SK-N-SH (cell line): ENCODE results near the gene NECTIN1. TPM values are rescaled to one million over a fixed set of nuclear protein-coding genes. Genes with fewer than 3 reads are reported as not detected.

ENCODE experiments used
- CTCF ChIA-PET: fragments of 300-600, 350-600 bp; formaldehyde crosslinking; extraction: SDS; loops from one replicate; lab custom pipeline; 2021; lab: Yijun Ruan, JAX
- POLR2A ChIA-PET: fragments of 350-600 bp; sonication (Branson Sonifier 250); formaldehyde crosslinking; extraction: SDS; loops from one replicate; lab custom pipeline; 2020; ENCODE audit warnings: antibody characterized with exemption, inconsistent platforms; lab: Yijun Ruan, JAX
- DNase-seq: peaks from one replicate; pipeline ENCODE4 v3.0.0; 2012
- H2AFZ ChIP-seq: fragments of 200-600 bp; sonication (generic); 2 replicates; pipeline ENCODE4 v1.8.1; 2016; ENCODE audit warnings: antibody characterized with exemption, mild to moderate bottlenecking, low read depth
- H3F3A ChIP-seq: fragments of 200-600 bp; sonication (generic); replicated peaks from 2 replicates; pipeline ENCODE3; 2016; ENCODE audit warnings: antibody characterized with exemption, mild to moderate bottlenecking; ENCODE audit not compliant: insufficient read depth
- H3K27ac ChIP-seq, 2 experiments: fragments of 200-500 bp in 1 of 2; fragments of 200-600 bp in 1 of 2; sonication (Bioruptor generic) in 1 of 2; sonication (generic), shearing (Covaris generic) in 1 of 2; 2 replicates each; pipeline versions ENCODE4 v1.5.1 to v1.6.1; 2014 to 2016; ENCODE audit warnings: low read depth in 2 of 2, inconsistent platforms in 1 of 2, low read length in 1 of 2, mild to moderate bottlenecking in 1 of 2, mixed read lengths in 1 of 2
- H3K27me3 ChIP-seq: fragments of 200-600 bp; sonication (generic), shearing (Covaris generic); 2 replicates; pipeline ENCODE4 v1.6.1; 2016; ENCODE audit warnings: mixed run types; ENCODE audit not compliant: insufficient read depth
- H3K36me3 ChIP-seq, 2 experiments: fragments of 200-500 bp in 1 of 2; fragments of 200-600 bp in 1 of 2; sonication (Bioruptor generic) in 1 of 2; sonication (generic) in 1 of 2; replicated peaks in 1 of 2; 2 replicates each; pipeline versions ENCODE3 to v1.5.1; 2014 to 2016; ENCODE audit warnings: low read length in 1 of 2, mild to moderate bottlenecking in 1 of 2; ENCODE audit not compliant: insufficient read depth in 2 of 2, control insufficient read depth in 1 of 2
- H3K4me1 ChIP-seq, 2 experiments: fragments of 200-500 bp in 1 of 2; fragments of 200-600 bp in 1 of 2; sonication (Bioruptor generic) in 1 of 2; sonication (generic), shearing (Covaris generic) in 1 of 2; 2 replicates each; pipeline versions ENCODE4 v1.5.1 to v1.6.1; 2014 to 2016; ENCODE audit warnings: low read depth in 1 of 2, low read length in 1 of 2, mixed run types in 1 of 2; ENCODE audit not compliant: insufficient read depth in 2 of 2, control insufficient read depth in 1 of 2
- H3K4me2 ChIP-seq: fragments of 200-600 bp; sonication (generic), shearing (Covaris generic); 2 replicates; pipeline ENCODE4 v1.6.1; 2017; ENCODE audit warnings: mixed run types
- H3K4me3 ChIP-seq, 2 experiments: fragments of 200-500 bp in 1 of 2; fragments of 200-600 bp in 1 of 2; sonication (Bioruptor generic) in 1 of 2; sonication (generic), shearing (Covaris generic) in 1 of 2; 2 replicates each; pipeline versions ENCODE4 v1.5.1 to v1.8.1; 2014 to 2016; ENCODE audit warnings: low read depth in 2 of 2, inconsistent platforms in 1 of 2, low read length in 1 of 2, mild to moderate bottlenecking in 1 of 2, mixed read lengths in 1 of 2, moderate library complexity in 1 of 2
- H3K79me2 ChIP-seq: fragments of 200-600 bp; sonication (generic); 2 replicates; pipeline ENCODE4 v1.8.1; 2017; ENCODE audit warnings: mild to moderate bottlenecking; ENCODE audit not compliant: insufficient read depth
- H3K9ac ChIP-seq: fragments of 200-600 bp; sonication (generic); 2 replicates; pipeline ENCODE4 v1.6.1; 2017; ENCODE audit warnings: mixed run types
- H3K9me2 ChIP-seq: fragments of 200-600 bp; sonication (generic); 2 replicates; pipeline ENCODE4 v1.6.1; 2017; ENCODE audit warnings: mixed run types
- H3K9me3 ChIP-seq: fragments of 200-600 bp; sonication (generic); 2 replicates; pipeline ENCODE4 v1.6.1; 2017; ENCODE audit warnings: mixed run types, mild to moderate bottlenecking, moderate library complexity
- H4K20me1 ChIP-seq: fragments of 200-600 bp; sonication (generic); 2 replicates; pipeline ENCODE4 v1.6.1; 2017; ENCODE audit warnings: mild to moderate bottlenecking, mixed run types; ENCODE audit not compliant: insufficient read depth
- ELF1 ChIP-seq: IDR thresholded peaks from 2 replicates; pipeline ENCODE4 v1.4.0; 2012
- FOXJ3 ChIP-seq: sonication (generic); formaldehyde crosslinking; IDR thresholded peaks from 2 replicates; pipeline ENCODE4 v1.5.1; 2020; ENCODE audit warnings: mild to moderate bottlenecking, missing genetic modification reagents
- GABPA ChIP-seq: IDR thresholded peaks from 2 replicates; pipeline ENCODE4 v1.4.0; 2012; ENCODE audit warnings: low read depth, mild to moderate bottlenecking
- GATA2 ChIP-seq: sonication (generic); formaldehyde crosslinking; IDR thresholded peaks from 2 replicates; pipeline ENCODE4 v1.5.0; 2020; ENCODE audit warnings: mild to moderate bottlenecking, missing genetic modification reagents
- MXI1 ChIP-seq: IDR thresholded peaks from 2 replicates; pipeline ENCODE4 v1.6.1; 2012; ENCODE audit warnings: mild to moderate bottlenecking, low read depth, low read length, improper control_type of control experiment
- NFIC ChIP-seq: IDR thresholded peaks from 2 replicates; pipeline ENCODE4 v1.4.0; 2012; ENCODE audit warnings: borderline replicate concordance
- NRF1 ChIP-seq: IDR thresholded peaks from 2 replicates; pipeline ENCODE4 v1.6.1; 2012; ENCODE audit warnings: low read depth, mild to moderate bottlenecking, low read length
- RCOR1 ChIP-seq: fragments of 150-350 bp; IDR thresholded peaks from 2 replicates; pipeline ENCODE4 v1.6.1; 2017; ENCODE audit warnings: antibody characterized with exemption, low read length
- RXRA ChIP-seq: IDR thresholded peaks from 2 replicates; pipeline ENCODE4 v1.4.0; 2012; ENCODE audit warnings: low read depth, mild to moderate bottlenecking, borderline replicate concordance
- SIN3A ChIP-seq: IDR thresholded peaks from 2 replicates; pipeline ENCODE4 v1.6.1; 2012; ENCODE audit warnings: low read depth, mild to moderate bottlenecking, low read length, moderate library complexity, borderline replicate concordance
- SMC3 ChIP-seq: IDR thresholded peaks from 2 replicates; pipeline ENCODE4 v1.6.1; 2012; ENCODE audit warnings: low read depth, low read length, improper control_type of control experiment
- TAF1 ChIP-seq: IDR thresholded peaks from 2 replicates; pipeline ENCODE4 v1.6.1; 2012; ENCODE audit warnings: low read depth, mild to moderate bottlenecking, low read length, moderate library complexity, borderline replicate concordance
- TEAD4 ChIP-seq: IDR thresholded peaks from 2 replicates; pipeline ENCODE4 v1.4.0; 2012; ENCODE audit warnings: mild to moderate bottlenecking, borderline replicate concordance; ENCODE audit not compliant: insufficient read depth
- YY1 ChIP-seq: IDR thresholded peaks from 2 replicates; pipeline ENCODE4 v1.4.0; 2012; ENCODE audit warnings: low read depth, mild to moderate bottlenecking
- WGBS: methylation state at CpG from one replicate; pipeline ENCODE4 v1.1.6; 2017; ENCODE audit warnings: low lambda C conversion rate; 5-methylcytosine and 5-hydroxymethylcytosine counted together
- polyA plus RNA-seq, 3 experiments: library from polyadenylated mRNA; depleted of rRNA; stranded (reverse); fragments of >200 nt; gene quantifications; 2 replicates each; pipeline ENCODE4 v1.2.3, GENCODE V29; 2012
- TF ChIP-seq, protein P1 (sequence below): fragments of 150-350 bp; IDR thresholded peaks from 2 replicates; pipeline ENCODE4 v1.6.1; 2017; ENCODE audit warnings: antibody characterized with exemption, low read length, low read depth, borderline replicate concordance
- TF ChIP-seq, protein P2 (sequence below): IDR thresholded peaks from 2 replicates; pipeline ENCODE4 v1.6.1; 2012; ENCODE audit warnings: mild to moderate bottlenecking, low read depth, low read length, moderate library complexity
- TF ChIP-seq, protein P3 (sequence below): IDR thresholded peaks from 2 replicates; pipeline ENCODE4 v1.4.0; 2012; ENCODE audit warnings: low read depth, borderline replicate concordance
- TF ChIP-seq, protein P4 (sequence below): IDR thresholded peaks from 2 replicates; pipeline ENCODE4; 2012
- TF ChIP-seq, protein P5 (sequence below): IDR thresholded peaks from 2 replicates; pipeline ENCODE4 v1.4.0; 2012; ENCODE audit warnings: low read depth

The NECTIN1 gene
- polyA plus RNA-seq, 1 of the 3 experiments (the other 2 are of a cell fraction) = 9.1 TPM

DNA sequence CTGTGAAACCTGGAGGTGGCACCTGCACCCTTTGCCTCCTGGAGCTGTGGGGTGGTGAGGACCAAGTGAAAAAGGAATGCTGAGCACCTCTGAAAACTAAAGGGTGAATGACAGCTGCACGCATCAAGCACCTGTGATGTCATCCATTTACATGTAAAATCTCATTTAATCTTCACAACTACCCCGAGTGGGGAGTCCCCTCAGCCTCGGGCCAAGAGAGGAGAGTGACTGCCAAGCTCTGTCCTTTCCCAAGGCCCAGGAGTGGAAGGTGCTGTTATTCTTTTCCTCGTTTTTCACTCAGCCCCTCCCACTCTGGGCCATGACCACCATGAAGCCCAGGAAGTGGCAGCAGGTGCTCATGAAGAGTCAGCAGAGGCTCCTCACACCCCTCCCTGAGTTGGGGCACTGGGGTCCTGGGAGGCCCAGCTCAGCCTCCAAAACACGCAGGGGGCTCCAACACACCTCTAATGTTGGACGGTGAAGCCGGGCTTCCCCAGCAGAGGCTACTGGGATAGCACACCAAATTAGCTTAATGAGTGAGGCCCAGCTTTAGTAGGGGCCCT is 35.7 kb downstream of the NECTIN1 start:
- Histone ChIP-seq H3K27me3 (no peaks in the 10 kb centered on the region), H3K9ac (no peak overlapping the region), H3K36me3 (no peaks in the 10 kb centered on the region), H3K9me3 (no peaks in the 10 kb centered on the region), H3K9me2 (no peaks in the 10 kb centered on the region), H2AFZ (no peak overlapping the region), H4K20me1 (no peaks in the 10 kb centered on the region), H3K27ac (peak overlapping the region in 1 of 2 experiments; percentile 50; a peak in 1 of 4 replicates), H3K4me1 (peaks cover 0 to 98% of the 10 kb centered on the region in 2 experiments; a peak in 1 of 4 replicates), H3K79me2 (no peaks in the 10 kb centered on the region), H3K4me3 (no peak overlapping the region), H3F3A (no peaks in the 10 kb centered on the region), H3K4me2 (no peak overlapping the region)
- 70% methylated on average over 5 of the region's 7 CpGs for WGBS
- TF ChIP-seq GATA2 (no peak), FOXJ3 (CRISPR knock-in tag) (no peak), YY1 (no peak), ELF1 (no peak), MXI1 (no peak), TEAD4 (no peak), TAF1 (no peak), NFIC (no peak), GABPA (no peak), RCOR1 (no peak), RXRA (no peak), NRF1 (no peak), SIN3A (no peak), SMC3 (no peak)
- TF ChIP-seq, protein P1, sequence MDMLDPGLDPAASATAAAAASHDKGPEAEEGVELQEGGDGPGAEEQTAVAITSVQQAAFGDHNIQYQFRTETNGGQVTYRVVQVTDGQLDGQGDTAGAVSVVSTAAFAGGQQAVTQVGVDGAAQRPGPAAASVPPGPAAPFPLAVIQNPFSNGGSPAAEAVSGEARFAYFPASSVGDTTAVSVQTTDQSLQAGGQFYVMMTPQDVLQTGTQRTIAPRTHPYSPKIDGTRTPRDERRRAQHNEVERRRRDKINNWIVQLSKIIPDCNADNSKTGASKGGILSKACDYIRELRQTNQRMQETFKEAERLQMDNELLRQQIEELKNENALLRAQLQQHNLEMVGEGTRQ = no peak
- TF ChIP-seq, protein P2, sequence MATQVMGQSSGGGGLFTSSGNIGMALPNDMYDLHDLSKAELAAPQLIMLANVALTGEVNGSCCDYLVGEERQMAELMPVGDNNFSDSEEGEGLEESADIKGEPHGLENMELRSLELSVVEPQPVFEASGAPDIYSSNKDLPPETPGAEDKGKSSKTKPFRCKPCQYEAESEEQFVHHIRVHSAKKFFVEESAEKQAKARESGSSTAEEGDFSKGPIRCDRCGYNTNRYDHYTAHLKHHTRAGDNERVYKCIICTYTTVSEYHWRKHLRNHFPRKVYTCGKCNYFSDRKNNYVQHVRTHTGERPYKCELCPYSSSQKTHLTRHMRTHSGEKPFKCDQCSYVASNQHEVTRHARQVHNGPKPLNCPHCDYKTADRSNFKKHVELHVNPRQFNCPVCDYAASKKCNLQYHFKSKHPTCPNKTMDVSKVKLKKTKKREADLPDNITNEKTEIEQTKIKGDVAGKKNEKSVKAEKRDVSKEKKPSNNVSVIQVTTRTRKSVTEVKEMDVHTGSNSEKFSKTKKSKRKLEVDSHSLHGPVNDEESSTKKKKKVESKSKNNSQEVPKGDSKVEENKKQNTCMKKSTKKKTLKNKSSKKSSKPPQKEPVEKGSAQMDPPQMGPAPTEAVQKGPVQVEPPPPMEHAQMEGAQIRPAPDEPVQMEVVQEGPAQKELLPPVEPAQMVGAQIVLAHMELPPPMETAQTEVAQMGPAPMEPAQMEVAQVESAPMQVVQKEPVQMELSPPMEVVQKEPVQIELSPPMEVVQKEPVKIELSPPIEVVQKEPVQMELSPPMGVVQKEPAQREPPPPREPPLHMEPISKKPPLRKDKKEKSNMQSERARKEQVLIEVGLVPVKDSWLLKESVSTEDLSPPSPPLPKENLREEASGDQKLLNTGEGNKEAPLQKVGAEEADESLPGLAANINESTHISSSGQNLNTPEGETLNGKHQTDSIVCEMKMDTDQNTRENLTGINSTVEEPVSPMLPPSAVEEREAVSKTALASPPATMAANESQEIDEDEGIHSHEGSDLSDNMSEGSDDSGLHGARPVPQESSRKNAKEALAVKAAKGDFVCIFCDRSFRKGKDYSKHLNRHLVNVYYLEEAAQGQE = no peak
- TF ChIP-seq, protein P3, sequence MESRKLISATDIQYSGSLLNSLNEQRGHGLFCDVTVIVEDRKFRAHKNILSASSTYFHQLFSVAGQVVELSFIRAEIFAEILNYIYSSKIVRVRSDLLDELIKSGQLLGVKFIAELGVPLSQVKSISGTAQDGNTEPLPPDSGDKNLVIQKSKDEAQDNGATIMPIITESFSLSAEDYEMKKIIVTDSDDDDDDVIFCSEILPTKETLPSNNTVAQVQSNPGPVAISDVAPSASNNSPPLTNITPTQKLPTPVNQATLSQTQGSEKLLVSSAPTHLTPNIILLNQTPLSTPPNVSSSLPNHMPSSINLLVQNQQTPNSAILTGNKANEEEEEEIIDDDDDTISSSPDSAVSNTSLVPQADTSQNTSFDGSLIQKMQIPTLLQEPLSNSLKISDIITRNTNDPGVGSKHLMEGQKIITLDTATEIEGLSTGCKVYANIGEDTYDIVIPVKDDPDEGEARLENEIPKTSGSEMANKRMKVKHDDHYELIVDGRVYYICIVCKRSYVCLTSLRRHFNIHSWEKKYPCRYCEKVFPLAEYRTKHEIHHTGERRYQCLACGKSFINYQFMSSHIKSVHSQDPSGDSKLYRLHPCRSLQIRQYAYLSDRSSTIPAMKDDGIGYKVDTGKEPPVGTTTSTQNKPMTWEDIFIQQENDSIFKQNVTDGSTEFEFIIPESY = no peak
- TF ChIP-seq, protein P4, sequence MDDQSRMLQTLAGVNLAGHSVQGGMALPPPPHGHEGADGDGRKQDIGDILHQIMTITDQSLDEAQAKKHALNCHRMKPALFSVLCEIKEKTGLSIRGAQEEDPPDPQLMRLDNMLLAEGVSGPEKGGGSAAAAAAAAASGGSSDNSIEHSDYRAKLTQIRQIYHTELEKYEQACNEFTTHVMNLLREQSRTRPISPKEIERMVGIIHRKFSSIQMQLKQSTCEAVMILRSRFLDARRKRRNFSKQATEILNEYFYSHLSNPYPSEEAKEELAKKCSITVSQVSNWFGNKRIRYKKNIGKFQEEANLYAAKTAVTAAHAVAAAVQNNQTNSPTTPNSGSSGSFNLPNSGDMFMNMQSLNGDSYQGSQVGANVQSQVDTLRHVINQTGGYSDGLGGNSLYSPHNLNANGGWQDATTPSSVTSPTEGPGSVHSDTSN = no peak
- TF ChIP-seq, protein P5, sequence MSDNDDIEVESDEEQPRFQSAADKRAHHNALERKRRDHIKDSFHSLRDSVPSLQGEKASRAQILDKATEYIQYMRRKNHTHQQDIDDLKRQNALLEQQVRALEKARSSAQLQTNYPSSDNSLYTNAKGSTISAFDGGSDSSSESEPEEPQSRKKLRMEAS = no peak
- ChIA-PET POLR2A (interaction anchor here (1.0 kb wide), 1 partner anchor 199 kb away, joined by 3 read pairs; no protein-coding TSS in a partner anchor), CTCF (interaction anchor here (0.7 to 2.7 kb wide), 11 partner anchors 8 to 415 kb away, joined by 3 to 8 read pairs (median 4); partner anchors contain the start of gene NECTIN1)
- no peak for DNase-seq
